Lung (tissue), 12 donors: Measurements from ENCODE around the gene SEMA5B. TPM values are rescaled to one million over a fixed set of nuclear protein-coding genes. Genes with fewer than 3 reads are reported as not detected.

ENCODE experiments used
- ATAC-seq: fragments of 200-7000 bp; cut with Tn5 transposase; one replicate; pipeline ENCODE4 v1.9.1; 2020; ENCODE audit warnings: moderate number of reproducible peaks; ENCODE audit not compliant: insufficient read depth, low FRiP score
- DNase-seq, 3 donors: peaks; one replicate each; pipeline ENCODE4 v3.0.0-alpha.2; 2013 to 2017
- H3K27ac ChIP-seq, 2 donors: one replicate each; pipeline ENCODE4 v1.5.1; 2013; ENCODE audit warnings: mild to moderate bottlenecking in 2 of 2, moderate library complexity in 2 of 2, control low read depth in 1 of 2, inconsistent platforms in 1 of 2, low read depth in 1 of 2, low read length in 1 of 2
- H3K27me3 ChIP-seq, 3 donors: one replicate each; pipeline ENCODE4 v1.5.1; 2013; ENCODE audit warnings: low read length in 2 of 3; ENCODE audit not compliant: control insufficient read depth in 3 of 3, insufficient read depth in 3 of 3
- H3K36me3 ChIP-seq, 4 donors: one replicate each; pipeline ENCODE4 v1.5.1; 2013; ENCODE audit warnings: low read length in 4 of 4, mild to moderate bottlenecking in 1 of 4, moderate library complexity in 1 of 4; ENCODE audit not compliant: control insufficient read depth in 4 of 4, insufficient read depth in 4 of 4
- H3K4me1 ChIP-seq, 5 donors: one replicate each; pipeline ENCODE4 v1.5.1; 2013; ENCODE audit warnings: low read length in 5 of 5, mild to moderate bottlenecking in 2 of 5, moderate library complexity in 1 of 5; ENCODE audit not compliant: control insufficient read depth in 5 of 5, insufficient read depth in 5 of 5
- H3K4me3 ChIP-seq: one replicate; pipeline ENCODE4 v1.5.1; 2013; ENCODE audit warnings: mild to moderate bottlenecking, control low read depth, moderate library complexity
- H3K9ac ChIP-seq, 2 donors: one replicate each; pipeline ENCODE4 v1.5.1; 2013; ENCODE audit warnings: low read length in 2 of 2, control low read depth in 1 of 2; ENCODE audit not compliant: insufficient read depth in 1 of 2
- H3K9me3 ChIP-seq, 4 donors: one replicate each; pipeline ENCODE4 v1.5.1; 2013; ENCODE audit warnings: low read length in 3 of 4, mild to moderate bottlenecking in 1 of 4, moderate library complexity in 1 of 4; ENCODE audit not compliant: control insufficient read depth in 4 of 4, insufficient read depth in 3 of 4
- CTCF ChIP-seq: IDR thresholded peaks from 2 replicates; pipeline ENCODE4 v1.5.1; 2012; ENCODE audit warnings: mild to moderate bottlenecking; ENCODE audit errors: control extremely low read depth, extremely low read depth
- WGBS, 2 donors: extraction: QIAGEN DNeasy Blood & Tissue Kit; methylation state at CpG; one replicate each; pipeline ENCODE4 v1.1.7; 2013; 5-methylcytosine and 5-hydroxymethylcytosine counted together
- polyA plus RNA-seq, 2 donors: library from polyadenylated mRNA; stranded (reverse); fragments of 200-250 nt; gene quantifications; one replicate each; pipeline ENCODE4 v1.2.1, GENCODE V29; 2013
- total RNA-seq, 2 donors: library from RNA; depleted of rRNA in 1 of 2; stranded (reverse); fragments of >200 nt in 1 of 2; gene quantifications; one replicate each; pipeline ENCODE4 v1.2.1, GENCODE V29; 2014 to 2021
- donor health status: control.
- donor health status: control.
- donor health status: Bipolar disorder and iron deficiency.
- donor health status: healthy.
- donor health status: DM: yes; HTN: yes; CAD: no.

SEMA5B gene
- total and polyA plus RNA-seq, 4 donors = 0.30 to 2.2 (median 0.48) TPM

GRCh38 chr3:122978569-122978968 is 49.0 kb downstream of the SEMA5B start:
- Histone ChIP-seq H3K4me3 (no peak overlapping the region), H3K9me3 (no peaks in the 10 kb centered on the region), H3K36me3 (no peaks in the 10 kb centered on the region), H3K4me1 (peaks cover 4 to 40% (median 12%) of the 10 kb centered on the region in 5 donors), H3K27me3 (no peaks in the 10 kb centered on the region), H3K9ac (no peak overlapping the region), H3K27ac (peak overlapping the region in 1 of 2 donors; percentile 80)
- no peak for TF ChIP-seq CTCF
- no peak for DNase-seq
- ATAC-seq = no peak
- WGBS, 2 donors = 85 to 90% methylated on average over 6 of the region's 6 CpGs

GRCh38 chr3:122977746-122978466 is 49.7 kb downstream of the SEMA5B start:
- Histone ChIP-seq H3K4me3 (no peak overlapping the region), H3K9me3 (no peaks in the 10 kb centered on the region), H3K27ac (peak overlapping the region in 1 of 2 donors; percentile 80), H3K4me1 (peaks cover 4 to 37% (median 10%) of the 10 kb centered on the region in 5 donors), H3K9ac (no peak overlapping the region), H3K27me3 (no peaks in the 10 kb centered on the region), H3K36me3 (no peaks in the 10 kb centered on the region)
- ATAC-seq (peak; percentile 36), DNase-seq (peak; percentile 87 to 90 (median 88))
- TF ChIP-seq CTCF = no peak
- WGBS, 2 donors = 64 to 79% methylated on average over 13 to 14 of the region's 14 CpGs

DNA sequence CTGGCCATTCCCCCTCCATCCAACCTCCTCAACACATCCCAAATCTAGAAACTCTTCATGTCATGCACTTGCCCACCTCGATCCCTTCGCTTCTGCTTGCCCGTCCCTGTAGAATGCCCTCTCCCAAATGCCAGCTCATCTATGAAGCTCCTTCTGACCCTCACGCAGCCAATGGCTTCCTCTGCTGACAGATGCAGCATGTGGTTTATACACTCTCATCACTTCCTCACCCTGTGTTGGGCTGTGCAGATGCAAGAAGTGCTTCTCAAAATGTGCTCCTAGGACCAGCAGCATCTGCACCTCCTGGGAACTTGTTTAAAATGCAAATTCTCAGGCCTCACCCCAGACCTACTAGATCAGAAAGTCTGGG is 51.7 kb downstream of the SEMA5B start:
- no peaks in the 10 kb centered on the region for H3K27me3 ChIP-seq
- 29 to 66% methylated on average over 4 of the region's 4 CpGs for WGBS, 2 donors
- peaks cover 2 to 29% (median 6%) of the 10 kb centered on the region in 5 donors for H3K4me1 ChIP-seq
- no peak for ATAC-seq
- no peak overlapping the region for H3K9ac ChIP-seq
- no peak for TF ChIP-seq CTCF
- H3K9me3 ChIP-seq = no peaks in the 10 kb centered on the region
- no peak overlapping the region for H3K4me3 ChIP-seq
- no peaks in the 10 kb centered on the region for H3K36me3 ChIP-seq
- peak overlapping the region in 1 of 2 donors; percentile 89 for H3K27ac ChIP-seq
- no peak for DNase-seq
